Neuronal stem cell (in vitro differentiated cells): ENCODE measurements around the gene ZNF692.

Experiments
- DNase-seq: peaks from one replicate; pipeline ENCODE4 v3.0.0-alpha.2; 2013; ENCODE audit warnings: low spot score
- H2AFZ ChIP-seq: one replicate; pipeline ENCODE4 v1.6.1; 2013; ENCODE audit warnings: mild to moderate bottlenecking, low read length, inconsistent platforms
- H2AK5ac ChIP-seq: 2 replicates; pipeline ENCODE4 v1.6.1; 2013; ENCODE audit warnings: low read depth, mild to moderate bottlenecking, inconsistent platforms, low read length, moderate library complexity, mixed read lengths
- H2BK120ac ChIP-seq: 2 replicates; pipeline ENCODE4 v1.6.1; 2013; ENCODE audit warnings: low read depth, mild to moderate bottlenecking, inconsistent platforms, low read length, moderate library complexity, mixed read lengths
- H2BK12ac ChIP-seq: one replicate; pipeline ENCODE4 v1.6.1; 2013; ENCODE audit warnings: low read length, inconsistent platforms
- H2BK15ac ChIP-seq: 2 replicates; pipeline ENCODE4 v1.6.1; 2013; ENCODE audit warnings: mild to moderate bottlenecking, low read length, inconsistent platforms, mixed read lengths
- H2BK5ac ChIP-seq: one replicate; pipeline ENCODE4 v1.6.1; 2013; ENCODE audit warnings: inconsistent platforms, mild to moderate bottlenecking, low read length, moderate library complexity
- H3K14ac ChIP-seq: one replicate; pipeline ENCODE4 v1.6.1; 2013; ENCODE audit warnings: low read length, inconsistent platforms
- H3K18ac ChIP-seq: 2 replicates; pipeline ENCODE4 v1.6.1; 2013; ENCODE audit warnings: low read length, inconsistent platforms
- H3K23ac ChIP-seq: 2 replicates; pipeline ENCODE4 v1.6.1; 2013; ENCODE audit warnings: low read depth, mild to moderate bottlenecking, mixed read lengths, low read length, inconsistent platforms; ENCODE audit not compliant: poor library complexity
- H3K27ac ChIP-seq: replicated peaks from 3 replicates; pipeline ENCODE4 v1.5.1; 2013; ENCODE audit warnings: low read length, inconsistent platforms
- H3K27me3 ChIP-seq, 3 experiments: 2 replicates each; pipeline ENCODE4 v1.6.1; 2013; ENCODE audit warnings: low read length in 3 of 3, mild to moderate bottlenecking in 2 of 3, inconsistent platforms in 1 of 3, low read depth in 1 of 3, mixed read lengths in 1 of 3, moderate library complexity in 1 of 3; ENCODE audit not compliant: control insufficient read depth in 3 of 3, insufficient read depth in 3 of 3
- H3K36me3 ChIP-seq, 2 donors: replicated peaks in 1 of 2; 2 replicates each; pipeline ENCODE4 v1.6.1; 2013; ENCODE audit warnings: low read length in 2 of 2; ENCODE audit not compliant: control insufficient read depth in 2 of 2, insufficient read depth in 2 of 2
- H3K4ac ChIP-seq: 2 replicates; pipeline ENCODE4 v1.6.1; 2013; ENCODE audit warnings: inconsistent platforms, mild to moderate bottlenecking, low read length, moderate library complexity
- H3K4me1 ChIP-seq, 2 donors: 1 replicate in 1 of 2; 2 replicates in 1 of 2; pipeline ENCODE4 v1.6.1; 2013; ENCODE audit warnings: low read length in 2 of 2, low read depth in 1 of 2; ENCODE audit not compliant: control insufficient read depth in 2 of 2, insufficient read depth in 1 of 2
- H3K4me2 ChIP-seq: one replicate; pipeline ENCODE4 v1.6.1; 2013; ENCODE audit warnings: mild to moderate bottlenecking, low read length, inconsistent platforms; ENCODE audit not compliant: insufficient read depth, poor library complexity, severe bottlenecking
- H3K4me3 ChIP-seq, 2 donors: 2 replicates each; pipeline ENCODE4 v1.5.1; 2013; ENCODE audit warnings: low read length in 2 of 2, mild to moderate bottlenecking in 2 of 2, inconsistent platforms in 1 of 2, moderate library complexity in 1 of 2
- H3K79me1 ChIP-seq: one replicate; pipeline ENCODE4 v1.6.1; 2013; ENCODE audit warnings: low read depth, mild to moderate bottlenecking, inconsistent platforms, low read length, moderate library complexity
- H3K9ac ChIP-seq: one replicate; pipeline ENCODE4 v1.6.1; 2013; ENCODE audit warnings: mild to moderate bottlenecking, low read depth, low read length, inconsistent platforms; ENCODE audit not compliant: poor library complexity
- H3K9me3 ChIP-seq, 2 donors: replicated peaks in 1 of 2; 2 replicates each; pipeline versions ENCODE3 to v1.6.1; 2013; ENCODE audit warnings: low read length in 2 of 2, mild to moderate bottlenecking in 2 of 2, inconsistent platforms in 1 of 2, low read depth in 1 of 2, mixed read lengths in 1 of 2, moderate library complexity in 1 of 2; ENCODE audit not compliant: control insufficient read depth in 2 of 2, insufficient read depth in 1 of 2
- H4K8ac ChIP-seq: one replicate; pipeline ENCODE4 v1.6.1; 2013; ENCODE audit warnings: low read depth, mild to moderate bottlenecking, inconsistent platforms, low read length, moderate library complexity
- H4K91ac ChIP-seq: one replicate; pipeline ENCODE4 v1.6.1; 2013; ENCODE audit warnings: low read length, low read depth, mild to moderate bottlenecking, inconsistent platforms; ENCODE audit not compliant: poor library complexity
- WGBS, 2 donors: extraction: QIAGEN DNeasy Blood & Tissue Kit; methylation state at CpG; one replicate each; pipeline ENCODE4 v1.1.7; 2013; ENCODE audit warnings: missing lambda C conversion rate in 2 of 2, mixed read lengths in 1 of 2; ENCODE audit not compliant: insufficient read length in 2 of 2, insufficient replicate concordance in 1 of 2; ENCODE audit errors: extremely low coverage in 2 of 2; 5-methylcytosine and 5-hydroxymethylcytosine counted together

ZNF692 gene

GRCh38 chr1:248821641-248822040 is 37.2 kb downstream of the ZNF692 start:
- H3K4me3 ChIP-seq, result no peak overlapping the region
- H3K9me3 ChIP-seq, result no peaks in the 10 kb centered on the region
- H2AK5ac ChIP-seq, result no peak overlapping the region
- no peak overlapping the region for H3K18ac ChIP-seq
- no peak overlapping the region for H2BK12ac ChIP-seq
- no peak overlapping the region for H3K4ac ChIP-seq
- no peak overlapping the region for H3K14ac ChIP-seq
- no peak for DNase-seq
- H2BK5ac ChIP-seq, result no peak overlapping the region
- H3K79me1 ChIP-seq, result peaks cover 18% of the 10 kb centered on the region
- H3K9ac ChIP-seq, result no peak overlapping the region
- WGBS, 2 donors, result no CpG with 5 or more reads among the region's 7 CpGs
- no peak overlapping the region for H2BK15ac ChIP-seq
- H4K91ac ChIP-seq, result no peak overlapping the region
- H3K4me2 ChIP-seq, result no peak overlapping the region
- H2AFZ ChIP-seq, result no peak overlapping the region
- peaks cover 25 to 64% of the 10 kb centered on the region in 2 donors for H3K36me3 ChIP-seq
- H2BK120ac ChIP-seq, result no peak overlapping the region
- no peak overlapping the region for H3K23ac ChIP-seq
- no peak overlapping the region for H3K27ac ChIP-seq
- peaks cover 7 to 11% of the 10 kb centered on the region in 2 donors for H3K4me1 ChIP-seq
- H3K27me3 ChIP-seq, result no peaks in the 10 kb centered on the region
- no peak overlapping the region for H4K8ac ChIP-seq

GRCh38 chr1:248821101-248821500 is 37.8 kb downstream of the ZNF692 start:
- no peak overlapping the region for H2BK12ac ChIP-seq
- H4K91ac ChIP-seq, result no peak overlapping the region
- no peak overlapping the region for H3K9ac ChIP-seq
- H4K8ac ChIP-seq, result no peak overlapping the region
- no peak for DNase-seq
- no peak overlapping the region for H2BK15ac ChIP-seq
- H3K18ac ChIP-seq, result no peak overlapping the region
- no peak overlapping the region for H3K27ac ChIP-seq
- H3K14ac ChIP-seq, result no peak overlapping the region
- no peak overlapping the region for H2AFZ ChIP-seq
- H3K79me1 ChIP-seq, result peaks cover 18% of the 10 kb centered on the region
- H2AK5ac ChIP-seq, result no peak overlapping the region
- H3K23ac ChIP-seq, result no peak overlapping the region
- H3K27me3 ChIP-seq, result no peaks in the 10 kb centered on the region
- no peak overlapping the region for H2BK120ac ChIP-seq
- no peak overlapping the region for H2BK5ac ChIP-seq
- no peak overlapping the region for H3K4me2 ChIP-seq
- H3K4ac ChIP-seq, result no peak overlapping the region
- H3K4me3 ChIP-seq, result no peak overlapping the region
- no peaks in the 10 kb centered on the region for H3K9me3 ChIP-seq
- no CpG with 5 or more reads among the region's 3 CpGs for WGBS, 2 donors
- peaks cover 7 to 11% of the 10 kb centered on the region in 2 donors for H3K4me1 ChIP-seq
- peaks cover 27 to 70% of the 10 kb centered on the region in 2 donors for H3K36me3 ChIP-seq

GRCh38 chr1:248820041-248820585 is 38.8 kb downstream of the ZNF692 start:
- Histone ChIP-seq H3K27ac (no peak overlapping the region), H2AFZ (no peak overlapping the region), H3K27me3 (no peaks in the 10 kb centered on the region), H3K4ac (no peak overlapping the region), H4K8ac (no peak overlapping the region), H3K4me3 (no peak overlapping the region), H4K91ac (no peak overlapping the region), H2BK15ac (no peak overlapping the region), H3K79me1 (peaks cover 12% of the 10 kb centered on the region), H2BK12ac (no peak overlapping the region), H3K23ac (no peak overlapping the region), H3K9ac (no peak overlapping the region), H3K9me3 (no peaks in the 10 kb centered on the region), H3K36me3 (peaks cover 30 to 80% of the 10 kb centered on the region in 2 donors), H3K4me2 (no peak overlapping the region), H3K4me1 (peaks cover 5 to 11% of the 10 kb centered on the region in 2 donors), H2AK5ac (no peak overlapping the region), H3K18ac (no peak overlapping the region), H2BK120ac (no peak overlapping the region), H3K14ac (no peak overlapping the region), H2BK5ac (no peak overlapping the region)
- no peak for DNase-seq
- no CpG with 5 or more reads among the region's 7 CpGs for WGBS, 2 donors

GRCh38 chr1:248818505-248819374 is 40.1 kb downstream of the ZNF692 start:
- Histone ChIP-seq H2BK120ac (no peak overlapping the region), H4K8ac (no peak overlapping the region), H3K23ac (no peak overlapping the region), H2BK12ac (no peak overlapping the region), H2BK15ac (no peak overlapping the region), H3K79me1 (peaks cover 7% of the 10 kb centered on the region), H3K4ac (no peak overlapping the region), H3K4me2 (no peak overlapping the region), H2BK5ac (no peak overlapping the region), H4K91ac (no peak overlapping the region), H3K36me3 (peaks cover 31 to 82% of the 10 kb centered on the region in 2 donors), H3K9me3 (no peaks in the 10 kb centered on the region), H3K9ac (no peak overlapping the region), H3K4me3 (no peak overlapping the region), H2AFZ (no peak overlapping the region), H3K18ac (no peak overlapping the region), H3K14ac (no peak overlapping the region), H3K4me1 (no peaks in the 10 kb centered on the region), H3K27me3 (no peaks in the 10 kb centered on the region), H2AK5ac (no peak overlapping the region), H3K27ac (no peak overlapping the region)
- DNase-seq, result no peak
- no CpG with 5 or more reads among the region's 5 CpGs for WGBS, 2 donors
